Endodermal cell (in vitro differentiated cells): Measurements from ENCODE around the gene RUFY4. TPM values are rescaled to one million over a fixed set of nuclear protein-coding genes. Genes with fewer than 3 reads are reported as not detected.

Experiments
- DNase-seq: peaks from one replicate; pipeline ENCODE4 v3.0.0-alpha.2; 2017
- H3K27ac ChIP-seq: 2 replicates; pipeline ENCODE4 v1.5.1; 2013; ENCODE audit warnings: mild to moderate bottlenecking, low read depth, low read length, moderate library complexity
- H3K27me3 ChIP-seq: 2 replicates; pipeline ENCODE4 v1.6.1; 2013; ENCODE audit warnings: mild to moderate bottlenecking, low read length, moderate library complexity; ENCODE audit not compliant: insufficient read depth, control insufficient read depth, poor library complexity, severe bottlenecking
- H3K36me3 ChIP-seq: 2 replicates; pipeline ENCODE4 v1.7.0; 2013; ENCODE audit warnings: mild to moderate bottlenecking, low read length, moderate library complexity; ENCODE audit not compliant: control insufficient read depth, insufficient read depth
- H3K4me1 ChIP-seq: one replicate; pipeline ENCODE4 v1.7.0; 2013; ENCODE audit warnings: low read length; ENCODE audit not compliant: control insufficient read depth, insufficient read depth
- H3K4me3 ChIP-seq: 2 replicates; pipeline ENCODE4 v1.5.1; 2013; ENCODE audit warnings: mild to moderate bottlenecking, low read length, moderate library complexity
- H3K9ac ChIP-seq: 2 replicates; pipeline ENCODE4 v1.6.1; 2013; ENCODE audit warnings: mild to moderate bottlenecking, low read length, moderate library complexity; ENCODE audit not compliant: poor library complexity, severe bottlenecking; ENCODE audit errors: extremely low read depth
- H3K9me3 ChIP-seq: 2 replicates; pipeline ENCODE4 v1.6.1; 2013; ENCODE audit warnings: mild to moderate bottlenecking, low read length, moderate library complexity; ENCODE audit not compliant: control insufficient read depth
- H3K27ac Mint-ChIP-seq: 2 replicates; pipeline ENCODE4 v1.8.0; 2020; ENCODE audit warnings: mixed read lengths
- H3K27me3 Mint-ChIP-seq: 2 replicates; pipeline ENCODE4 v1.8.0; 2021; ENCODE audit warnings: mild to moderate bottlenecking, mixed read lengths; ENCODE audit not compliant: insufficient read depth
- H3K36me3 Mint-ChIP-seq: 2 replicates; pipeline ENCODE4 v1.8.0; 2020; ENCODE audit warnings: low read depth, mixed read lengths
- H3K4me1 Mint-ChIP-seq: 2 replicates; pipeline ENCODE4 v1.8.0; 2020; ENCODE audit warnings: mixed read lengths
- H3K4me3 Mint-ChIP-seq: 2 replicates; pipeline ENCODE4 v1.8.0; 2020; ENCODE audit warnings: mild to moderate bottlenecking, moderate library complexity, mixed read lengths
- H3K9me3 Mint-ChIP-seq: 2 replicates; pipeline ENCODE4 v1.8.0; 2020; ENCODE audit warnings: mild to moderate bottlenecking, mixed read lengths
- WGBS, 2 experiments: methylation state at CpG; one replicate each; pipeline versions ENCODE4 v1.1.5 to v1.1.7; 2013; ENCODE audit warnings: missing lambda C conversion rate in 2 of 2, mixed read lengths in 1 of 2; ENCODE audit not compliant: insufficient coverage in 1 of 2, insufficient read length in 1 of 2; 5-methylcytosine and 5-hydroxymethylcytosine counted together
- total RNA-seq, 2 donors: library from RNA; stranded (reverse); fragmentation: NEBNext Ultra II Directional in 1 of 2; extraction: Animal tissue kit (Norgen Biotek cat#: 25700) in 1 of 2; gene quantifications; 2 replicates in 1 of 2; 3 replicates in 1 of 2; pipeline ENCODE4 v1.2.1, GENCODE V29; 2021
- TF ChIP-seq, protein P1 (sequence below): fragments of 200-600 bp; sonication (generic); conservative IDR thresholded peaks from 2 replicates; pipeline ENCODE4 v1.5.0; 2021; ENCODE audit warnings: antibody characterized with exemption, mild to moderate bottlenecking

The RUFY4 gene
- total RNA-seq, 2 donors from 2014 or later: 0.35 TPM; not detected in 1

- Mint-ChIP-seq H3K9me3 (no peaks in the 10 kb centered on the region), H3K27ac (no peak overlapping the region), H3K27me3 (peaks cover 7% of the 10 kb centered on the region), H3K4me1 (no peaks in the 10 kb centered on the region), H3K36me3 (no peaks in the 10 kb centered on the region), H3K4me3 (no peak overlapping the region)
- Histone ChIP-seq H3K27ac (no peak overlapping the region), H3K4me3 (no peak overlapping the region), H3K4me1 (no peaks in the 10 kb centered on the region), H3K27me3 (no peaks in the 10 kb centered on the region), H3K36me3 (no peaks in the 10 kb centered on the region), H3K9ac (no peak overlapping the region), H3K9me3 (peaks cover 1% of the 10 kb centered on the region)
- TF ChIP-seq, protein P1, sequence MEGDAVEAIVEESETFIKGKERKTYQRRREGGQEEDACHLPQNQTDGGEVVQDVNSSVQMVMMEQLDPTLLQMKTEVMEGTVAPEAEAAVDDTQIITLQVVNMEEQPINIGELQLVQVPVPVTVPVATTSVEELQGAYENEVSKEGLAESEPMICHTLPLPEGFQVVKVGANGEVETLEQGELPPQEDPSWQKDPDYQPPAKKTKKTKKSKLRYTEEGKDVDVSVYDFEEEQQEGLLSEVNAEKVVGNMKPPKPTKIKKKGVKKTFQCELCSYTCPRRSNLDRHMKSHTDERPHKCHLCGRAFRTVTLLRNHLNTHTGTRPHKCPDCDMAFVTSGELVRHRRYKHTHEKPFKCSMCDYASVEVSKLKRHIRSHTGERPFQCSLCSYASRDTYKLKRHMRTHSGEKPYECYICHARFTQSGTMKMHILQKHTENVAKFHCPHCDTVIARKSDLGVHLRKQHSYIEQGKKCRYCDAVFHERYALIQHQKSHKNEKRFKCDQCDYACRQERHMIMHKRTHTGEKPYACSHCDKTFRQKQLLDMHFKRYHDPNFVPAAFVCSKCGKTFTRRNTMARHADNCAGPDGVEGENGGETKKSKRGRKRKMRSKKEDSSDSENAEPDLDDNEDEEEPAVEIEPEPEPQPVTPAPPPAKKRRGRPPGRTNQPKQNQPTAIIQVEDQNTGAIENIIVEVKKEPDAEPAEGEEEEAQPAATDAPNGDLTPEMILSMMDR: no peak
- WGBS, 2 experiments: 92 to 100% methylated on average over 1 to 2 of the region's 2 CpGs
- DNase-seq: no peak
Measured at GRCh38 chr2:218081063-218081462, 12.0 kb downstream of the RUFY4 start.

- Histone ChIP-seq H3K9me3 (peaks cover 8% of the 10 kb centered on the region), H3K27ac (no peak overlapping the region), H3K36me3 (no peaks in the 10 kb centered on the region), H3K27me3 (no peaks in the 10 kb centered on the region), H3K4me3 (no peak overlapping the region), H3K4me1 (no peaks in the 10 kb centered on the region), H3K9ac (no peak overlapping the region)
- Mint-ChIP-seq H3K27ac (no peak overlapping the region), H3K4me3 (no peak overlapping the region), H3K27me3 (peaks cover 12% of the 10 kb centered on the region), H3K4me1 (no peaks in the 10 kb centered on the region), H3K9me3 (peaks cover 3% of the 10 kb centered on the region), H3K36me3 (no peaks in the 10 kb centered on the region)
- DNase-seq: peak; percentile 47
- 73 to 86% methylated on average over 6 to 7 of the region's 7 CpGs for WGBS, 2 experiments
- TF ChIP-seq, protein P1: no peak
Measured at GRCh38 chr2:218081695-218082094, 12.6 kb downstream of the RUFY4 start.

- peaks cover 4% of the 10 kb centered on the region for H3K9me3 Mint-ChIP-seq
- peaks cover 8% of the 10 kb centered on the region for H3K9me3 ChIP-seq
- H3K36me3 ChIP-seq: no peaks in the 10 kb centered on the region
- H3K27me3 ChIP-seq: no peaks in the 10 kb centered on the region
- no peaks in the 10 kb centered on the region for H3K4me1 ChIP-seq
- no peaks in the 10 kb centered on the region for H3K4me1 Mint-ChIP-seq
- no peak overlapping the region for H3K27ac Mint-ChIP-seq
- no peak overlapping the region for H3K9ac ChIP-seq
- no peak for DNase-seq
- TF ChIP-seq, protein P1: no peak
- peaks cover 12% of the 10 kb centered on the region for H3K27me3 Mint-ChIP-seq
- no peak overlapping the region for H3K4me3 Mint-ChIP-seq
- no peak overlapping the region for H3K4me3 ChIP-seq
- H3K36me3 Mint-ChIP-seq: no peaks in the 10 kb centered on the region
- no peak overlapping the region for H3K27ac ChIP-seq
- 89 to 94% methylated on average over 6 to 14 of the region's 14 CpGs for WGBS, 2 experiments
Measured at GRCh38 chr2:218082586-218083351, 13.7 kb downstream of the RUFY4 start.
